Activated CD4-positive, alpha-beta T cell treated with anti-CD3 and anti-CD28 coated beads, Interleukin-2, amount 50 U/mL, for 48 hours (primary cell): ENCODE measurements around the gene TFEB.

ENCODE experiments used
- DNase-seq, 2 experiments: peaks; one replicate each; pipeline ENCODE4 v3.0.0-alpha.2; 2020

TFEB gene

GRCh38 chr6:41704656-41705310 lies 30.6 kb downstream of the TFEB start:
- DNase-seq, result no peak

- DNase-seq, result no peak
These were observed 31.4 kb downstream of the TFEB start for GRCh38 chr6:41704028-41704427.

- no peak for DNase-seq
These were observed 32.5 kb downstream of the TFEB start for GRCh38 chr6:41702771-41703494.

GRCh38 chr6:41702089-41702745 lies 33.2 kb downstream of the TFEB start:
- DNase-seq, result no peak

- DNase-seq, result no peak
These were observed 34.7 kb downstream of the TFEB start for GRCh38 chr6:41700463-41701347.

GRCh38 chr6:41699063-41699462 lies 36.3 kb downstream of the TFEB start:
- DNase-seq, result no peak

- no peak for DNase-seq
These were observed 37.3 kb downstream of the TFEB start for GRCh38 chr6:41697861-41698781.

GRCh38 chr6:41696788-41697187 lies 38.6 kb downstream of the TFEB start:
- DNase-seq, result no peak

GRCh38 chr6:41695825-41696224 lies 39.6 kb downstream of the TFEB start:
- DNase-seq, result no peak

GRCh38 chr6:41694815-41695526 lies 40.4 kb downstream of the TFEB start:
- no peak for DNase-seq

GRCh38 chr6:41693281-41694240 lies 41.8 kb downstream of the TFEB start:
- DNase-seq, result no peak

- no peak for DNase-seq
These were observed 42.7 kb downstream of the TFEB start for GRCh38 chr6:41692730-41693129.

- DNase-seq, result no peak
These were observed 43.2 kb downstream of the TFEB start for GRCh38 chr6:41692080-41692675.

GRCh38 chr6:41691426-41692079 lies 43.9 kb downstream of the TFEB start:
- DNase-seq, result no peak

- no peak for DNase-seq
These were observed 44.7 kb downstream of the TFEB start for GRCh38 chr6:41690541-41691330.

- no peak for DNase-seq
These were observed 46.0 kb downstream of the TFEB start for GRCh38 chr6:41689171-41690008.

GRCh38 chr6:41688256-41688965 lies 47.0 kb downstream of the TFEB start:
- no peak for DNase-seq
